NCI-H2029 treated with DMSO at 0.1 percent for 48 hours (cell line): ENCODE results near the gene PMP22.
"Not testable (repeated sequence)": the region's sequence is repeated elsewhere in the genome, so short reads cannot be mapped to it uniquely, and the experiment has no call there.

Experiments
- DNase-seq: peaks from one replicate; lab custom pipeline; 2025; lab: John Stamatoyannopoulos, UW

PMP22 gene

DNA sequence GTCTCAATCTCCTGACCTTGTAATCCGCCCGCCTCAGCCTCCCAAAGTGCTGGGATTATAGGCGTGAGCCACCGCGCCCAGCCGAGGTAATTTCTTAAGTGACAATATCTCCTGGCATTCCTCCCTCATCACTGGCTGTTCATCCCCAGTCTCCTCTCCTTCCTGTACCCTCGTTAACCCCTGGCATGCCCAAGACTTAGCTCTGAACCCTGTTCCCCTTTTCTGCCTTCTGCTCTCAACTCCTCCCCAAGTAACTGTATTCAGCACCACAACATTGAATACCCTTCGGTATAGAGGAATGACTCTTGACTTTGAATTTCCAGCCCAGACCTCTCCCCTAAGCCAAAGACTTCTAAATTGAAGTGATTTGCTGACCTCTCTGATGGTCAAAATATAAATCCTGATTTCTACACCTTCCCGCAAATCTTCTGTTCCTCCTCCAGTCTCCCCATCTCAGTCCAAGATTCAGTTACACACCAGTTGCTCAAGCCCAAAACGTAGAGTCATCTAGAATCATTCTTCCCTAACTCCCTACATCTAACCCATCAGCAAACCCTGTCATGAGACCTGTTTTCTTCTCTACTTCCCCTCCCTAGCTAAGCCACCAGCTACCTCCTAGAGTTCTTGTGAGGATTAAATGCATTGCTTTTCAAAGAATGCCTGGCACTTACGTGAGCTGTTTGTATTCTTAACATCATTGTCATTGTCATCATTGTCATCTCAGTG lies 14.8 kb downstream of the PMP22 start:
- no peak for DNase-seq

DNA sequence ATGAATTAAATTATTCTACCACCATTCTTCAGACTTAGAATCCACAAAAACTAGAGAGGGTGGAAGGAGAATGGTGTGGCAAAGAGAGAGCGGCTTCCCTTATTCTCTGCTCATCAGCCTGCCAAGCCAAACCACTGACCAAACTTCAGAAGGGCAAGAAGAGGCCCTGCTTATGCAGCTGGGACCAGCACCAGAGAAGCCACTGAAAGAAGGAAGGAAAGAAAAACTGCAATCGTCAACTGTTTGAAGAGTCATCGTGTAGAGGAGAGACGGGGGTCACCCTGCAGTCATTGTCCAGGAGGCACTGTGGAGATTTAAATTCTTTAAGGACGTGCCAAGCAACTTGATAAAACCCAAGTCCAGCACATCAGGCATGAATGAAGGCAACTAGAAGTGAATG lies 15.6 kb downstream of the PMP22 start:
- no peak for DNase-seq

DNA sequence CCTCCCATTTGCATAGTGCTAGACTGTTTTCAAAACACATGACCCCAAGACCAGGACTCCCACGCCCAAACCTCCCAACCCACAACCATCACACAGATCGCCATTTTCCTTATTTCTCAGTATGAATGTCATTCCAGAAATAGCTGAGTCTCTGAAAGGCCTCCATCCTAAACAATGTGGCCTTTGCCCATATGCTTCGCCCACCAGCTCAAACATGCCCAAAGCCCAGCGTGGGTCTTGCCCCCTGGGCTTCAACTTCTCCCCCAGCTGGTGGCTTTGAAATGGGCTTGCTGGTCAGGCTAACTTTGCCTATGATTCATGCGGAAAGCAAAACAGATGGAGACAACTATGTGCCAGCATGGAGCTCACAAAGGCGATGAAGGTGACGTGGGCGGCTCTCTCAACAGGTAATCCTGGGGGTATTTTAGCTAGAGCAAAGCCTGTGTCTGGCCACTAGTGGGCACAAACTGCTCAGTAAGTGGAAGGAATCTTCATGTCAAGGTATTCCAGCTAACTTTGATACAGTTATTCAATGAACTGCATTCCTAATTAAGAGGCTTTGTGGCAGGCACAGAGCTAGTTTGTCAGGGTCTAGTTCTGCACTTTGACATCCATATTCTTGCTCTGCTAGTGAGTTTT lies 17.1 kb downstream of the PMP22 start:
- no peak for DNase-seq

DNA sequence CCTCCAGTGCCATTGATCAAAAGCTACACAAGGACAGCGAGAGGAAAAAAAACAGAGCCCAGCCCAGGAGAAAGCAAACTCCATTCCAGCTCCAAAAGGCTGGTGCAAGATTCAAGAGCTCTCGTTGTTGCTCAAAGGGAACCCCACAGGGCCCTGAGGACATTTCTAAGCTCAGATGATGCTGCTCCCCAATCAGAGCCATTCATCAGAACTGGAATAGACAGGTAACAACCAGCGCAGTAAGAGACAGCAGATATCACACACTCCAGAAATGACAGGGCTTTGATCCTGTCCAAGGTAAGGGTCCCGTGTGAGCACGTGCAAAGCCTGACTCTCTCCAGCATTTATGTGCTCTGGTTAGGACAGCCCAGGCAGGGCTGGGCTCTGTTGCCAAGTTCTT lies 20.1 kb downstream of the PMP22 start:
- DNase-seq = no peak

DNA sequence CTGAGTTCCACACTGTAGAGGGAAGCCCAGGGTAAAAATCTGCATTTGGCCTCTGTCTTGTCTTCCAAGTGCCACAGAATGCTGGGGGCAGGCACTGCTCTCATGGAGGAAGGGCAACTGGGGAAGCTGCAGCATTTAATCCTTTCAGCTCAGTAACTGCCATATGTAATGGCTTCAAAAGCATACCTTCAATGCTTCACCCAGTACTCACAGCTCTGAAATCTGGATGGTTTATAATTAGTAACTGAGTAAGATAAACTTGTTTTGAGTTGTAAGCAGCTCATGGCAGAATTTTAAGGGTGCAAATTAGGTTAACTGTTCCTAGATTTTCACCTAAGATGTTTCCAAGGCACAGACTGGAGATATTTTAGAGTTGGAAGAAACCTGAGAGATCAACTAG lies 24.5 kb downstream of the PMP22 start:
- DNase-seq = no peak

DNA sequence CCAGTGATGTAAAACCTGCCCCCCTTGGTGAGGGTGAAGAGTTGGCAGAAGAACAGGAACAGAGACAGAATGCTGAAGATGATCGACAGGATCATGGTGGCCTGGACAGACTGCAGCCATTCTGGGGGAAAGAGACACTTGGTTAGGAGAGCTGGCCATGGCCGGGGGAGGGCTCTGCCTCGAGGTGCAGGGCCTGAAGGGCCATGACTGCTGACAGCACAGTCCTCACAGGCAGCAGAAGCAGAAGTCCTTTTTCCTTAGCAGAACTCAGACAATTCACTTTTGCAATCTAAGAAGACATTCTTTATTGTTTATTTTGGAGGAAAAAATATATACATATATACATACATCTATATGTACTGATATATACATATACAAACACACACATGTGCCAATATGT lies 25.6 kb downstream of the PMP22 start:
- no peak for DNase-seq

DNA sequence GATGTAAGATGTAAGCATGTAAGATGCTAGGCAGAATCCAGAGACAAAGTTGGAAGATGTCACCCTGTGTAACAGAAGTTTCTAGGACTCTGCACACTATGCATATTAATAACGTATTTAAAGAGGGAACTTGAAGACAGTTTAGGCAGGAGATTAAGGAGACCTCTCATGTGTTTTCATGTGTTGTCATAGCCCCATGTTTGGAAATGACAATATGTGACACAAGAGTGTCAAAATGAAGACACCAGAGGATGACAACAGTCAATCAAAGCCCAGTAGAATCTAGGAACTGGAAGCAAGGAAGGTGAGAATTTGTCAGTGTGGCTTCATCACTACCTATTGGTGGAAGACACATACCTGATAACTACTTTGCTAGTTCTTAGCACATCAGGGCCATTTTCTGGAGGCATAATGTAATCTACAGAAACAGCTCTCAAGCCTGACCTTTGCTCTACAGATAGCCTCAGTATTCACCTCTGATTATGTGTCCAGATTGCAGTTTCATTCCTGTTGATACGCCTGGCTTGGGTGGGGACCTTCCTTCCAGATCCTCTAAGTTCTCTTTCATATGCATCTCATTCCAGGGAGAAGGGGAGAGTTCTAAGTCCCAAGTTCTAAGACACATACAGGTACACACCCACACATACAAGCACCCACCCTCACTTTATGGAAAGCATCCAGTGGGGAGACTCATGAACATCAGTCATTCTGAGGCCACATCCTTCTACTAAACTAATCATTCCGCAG lies 26.3 kb downstream of the PMP22 start:
- DNase-seq = no peak

DNA sequence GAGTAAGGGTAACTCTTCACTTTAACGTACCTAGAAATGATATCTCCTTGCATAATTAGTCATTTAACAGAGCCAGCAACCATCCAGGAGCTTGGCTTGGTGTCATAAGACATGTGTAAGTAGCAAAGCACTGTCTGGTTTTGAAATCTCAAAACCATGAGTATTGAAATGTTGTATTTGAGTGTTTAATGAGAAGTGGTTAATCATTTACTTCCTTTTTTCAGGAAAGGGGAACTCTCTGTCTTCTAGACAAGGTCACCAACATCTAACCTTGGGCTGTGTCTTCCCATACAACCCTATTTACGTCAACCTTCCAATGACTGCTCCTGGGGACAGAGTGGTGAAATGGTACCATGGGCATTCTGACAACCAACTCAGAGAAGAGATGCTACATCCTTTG lies 27.1 kb downstream of the PMP22 start:
- no peak for DNase-seq

DNA sequence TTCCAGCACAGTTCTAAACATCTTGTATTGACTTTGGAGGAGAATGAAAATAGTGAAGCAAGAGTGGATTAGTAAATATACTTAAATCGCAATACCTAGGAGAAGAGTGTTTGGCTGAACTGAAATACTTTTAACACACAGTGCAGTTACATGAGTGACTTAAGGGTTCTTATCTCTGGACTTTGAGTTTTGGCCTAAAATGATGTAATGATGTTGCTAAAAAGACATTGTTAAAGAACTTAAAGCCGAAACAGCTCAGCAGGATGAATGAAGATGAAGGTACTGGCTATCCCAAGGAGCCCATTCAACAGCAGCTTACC lies 28.1 kb downstream of the PMP22 start:
- no peak for DNase-seq

DNA sequence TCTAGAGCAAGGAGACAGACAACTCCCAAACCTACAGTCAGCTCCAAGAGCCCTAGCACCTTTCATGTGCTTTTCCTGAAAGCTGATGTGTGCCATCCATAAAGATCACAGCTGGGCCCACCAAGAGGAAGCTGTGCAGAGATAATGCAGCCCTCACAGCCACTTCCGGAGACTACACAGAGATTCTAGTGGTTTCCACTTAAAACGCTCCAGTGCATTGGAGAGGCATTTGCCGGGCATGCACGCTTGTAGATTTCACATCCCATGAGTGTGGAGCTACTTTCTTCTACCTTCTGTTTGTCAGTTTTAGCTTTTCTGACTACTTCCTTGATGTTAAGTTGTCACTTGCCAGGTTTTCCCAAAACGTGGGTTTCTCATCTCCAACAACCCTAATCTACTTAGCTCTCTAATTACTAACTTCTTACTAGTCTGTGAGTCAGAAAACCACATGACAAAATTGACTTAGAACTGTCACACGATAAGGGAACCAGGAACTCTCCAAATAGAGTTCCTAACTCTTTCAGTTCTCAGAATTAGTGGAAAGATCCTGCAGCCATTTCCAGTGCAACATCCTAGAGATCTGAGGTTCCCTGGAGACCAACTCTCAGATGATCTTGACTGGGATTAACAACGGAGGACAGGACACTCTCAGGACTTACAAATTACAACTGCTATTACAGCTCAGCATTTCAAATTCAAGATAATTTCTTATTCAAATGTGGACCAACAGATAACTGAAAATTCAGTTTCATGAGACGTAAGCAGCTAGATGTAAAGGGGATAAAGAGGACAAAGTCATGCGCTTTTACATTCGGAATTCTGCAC lies 28.6 kb downstream of the PMP22 start:
- DNase-seq = no peak

DNA sequence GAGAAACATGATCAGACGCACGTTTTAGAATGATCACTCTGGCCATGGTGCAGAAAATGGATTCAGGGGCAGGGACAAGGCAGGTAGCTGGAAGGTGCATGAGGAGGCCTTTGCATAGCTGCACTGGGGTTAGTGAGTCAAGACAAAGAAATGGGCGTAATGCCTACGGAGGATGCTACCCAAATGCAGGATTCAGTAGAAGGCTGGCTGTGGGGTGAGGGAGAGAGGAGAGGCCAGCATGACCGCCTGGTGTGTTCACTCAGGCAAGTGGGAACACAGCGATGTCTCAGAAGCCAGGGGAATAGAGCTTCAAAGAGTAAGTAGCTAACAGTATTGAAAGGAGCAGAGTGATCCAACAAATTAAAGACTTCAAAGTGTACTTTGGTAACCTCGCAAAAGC lies 31.2 kb downstream of the PMP22 start:
- no peak for DNase-seq

DNA sequence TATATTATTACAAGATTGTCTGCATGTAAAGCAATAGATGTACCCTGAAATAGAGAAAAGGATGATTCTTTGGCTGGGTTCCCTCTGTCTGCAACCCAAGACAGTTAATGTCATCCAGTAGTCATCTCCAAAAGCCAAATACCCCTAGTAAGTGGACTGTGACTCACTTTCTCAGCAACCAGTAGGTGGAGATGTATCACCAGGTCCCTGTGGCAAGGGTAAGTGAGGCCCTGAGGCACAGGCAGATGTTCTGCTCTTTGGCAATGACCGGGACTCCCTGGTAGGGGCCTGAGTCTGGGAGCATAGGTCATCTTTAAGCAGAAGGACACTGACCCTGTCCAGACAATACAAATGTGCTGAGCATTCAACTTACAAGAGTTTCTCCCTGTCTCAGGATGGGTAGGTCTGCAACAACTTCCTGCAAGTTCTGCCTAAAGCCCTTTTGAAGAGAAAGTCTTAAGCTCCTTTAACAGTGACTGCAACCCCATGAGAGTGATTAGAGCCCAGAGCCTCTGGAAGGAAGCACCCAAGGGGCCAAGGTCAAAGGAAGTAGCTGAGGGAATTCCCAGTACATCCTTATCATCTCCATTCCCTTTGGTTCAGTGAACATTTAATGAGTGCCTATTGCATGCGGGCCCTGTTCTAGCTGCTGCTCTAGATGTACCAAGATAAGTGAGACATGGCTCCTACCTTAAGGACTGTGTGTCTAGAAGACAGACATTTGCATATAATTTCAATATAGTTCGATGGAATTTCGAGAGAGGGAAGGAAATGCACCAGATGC lies 31.9 kb downstream of the PMP22 start:
- no peak for DNase-seq

DNA sequence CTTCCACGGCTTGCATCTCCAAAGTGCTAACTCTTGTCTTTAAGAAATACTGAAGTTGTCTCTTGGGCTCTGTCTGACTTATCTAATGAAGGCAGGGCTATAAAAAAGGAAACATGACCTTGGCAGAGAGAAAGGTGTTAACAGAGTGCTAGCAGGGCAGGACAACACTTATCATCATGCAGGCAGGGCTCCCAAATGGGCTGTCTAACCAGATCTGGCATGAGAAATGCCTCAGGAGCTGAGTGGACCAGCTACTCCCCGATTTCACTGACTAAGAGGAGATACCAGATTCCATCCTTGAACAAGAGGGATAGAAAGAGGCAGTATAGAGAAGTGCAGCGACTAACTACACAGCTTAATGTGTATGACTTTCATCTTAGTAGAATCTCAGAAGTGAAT lies 32.6 kb downstream of the PMP22 start:
- no peak for DNase-seq

DNA sequence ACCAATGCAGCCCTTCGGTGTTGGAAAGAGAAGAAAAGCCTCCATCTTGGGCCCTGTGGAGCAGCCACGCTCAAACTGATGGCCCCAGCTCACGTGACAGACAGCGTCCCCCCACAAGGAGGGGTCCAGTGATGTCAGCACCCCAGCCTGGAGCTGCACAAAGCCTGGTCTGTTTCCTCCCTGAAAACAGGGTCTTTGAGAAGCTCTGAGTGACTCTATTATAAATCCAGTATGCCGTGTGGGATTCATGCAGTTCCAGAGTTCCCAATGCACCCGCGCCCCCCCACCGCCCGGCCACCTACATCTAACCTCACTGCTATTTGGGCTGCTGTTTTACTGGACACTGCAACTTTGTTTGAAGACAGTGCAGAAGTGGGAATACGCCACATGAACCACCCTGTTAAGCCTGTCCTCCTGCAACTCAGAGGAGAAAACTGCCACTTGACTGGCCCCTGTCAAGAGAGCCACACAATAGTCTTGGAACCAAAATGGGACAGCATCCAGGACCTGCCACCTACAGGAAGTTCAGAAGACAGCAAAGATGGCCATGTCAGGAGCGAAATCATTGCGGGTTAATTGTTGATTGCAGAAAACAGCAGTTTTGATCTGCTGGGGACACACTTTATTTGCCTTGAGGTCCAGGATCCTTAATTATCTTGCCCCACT lies 33.1 kb downstream of the PMP22 start:
- DNase-seq = no peak

DNA sequence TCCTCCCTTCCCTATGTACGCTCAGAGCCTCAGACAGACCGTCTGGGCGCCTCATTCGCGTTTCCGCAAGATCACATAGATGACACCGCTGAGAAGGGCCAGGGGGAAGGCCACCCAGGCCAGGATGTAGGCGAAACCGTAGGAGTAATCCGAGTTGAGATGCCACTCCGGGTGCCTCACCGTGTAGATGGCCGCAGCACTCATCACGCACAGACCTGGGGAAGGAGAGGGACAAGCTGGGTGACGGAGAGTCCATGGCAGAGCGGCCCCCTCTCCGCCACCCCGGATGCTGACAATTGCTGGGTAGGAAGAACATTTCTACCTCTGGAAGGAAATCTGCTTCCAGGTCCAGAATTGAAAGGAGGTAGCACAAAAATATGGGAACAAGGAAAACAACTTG lies 34.3 kb downstream of the PMP22 start:
- DNase-seq = no peak

DNA sequence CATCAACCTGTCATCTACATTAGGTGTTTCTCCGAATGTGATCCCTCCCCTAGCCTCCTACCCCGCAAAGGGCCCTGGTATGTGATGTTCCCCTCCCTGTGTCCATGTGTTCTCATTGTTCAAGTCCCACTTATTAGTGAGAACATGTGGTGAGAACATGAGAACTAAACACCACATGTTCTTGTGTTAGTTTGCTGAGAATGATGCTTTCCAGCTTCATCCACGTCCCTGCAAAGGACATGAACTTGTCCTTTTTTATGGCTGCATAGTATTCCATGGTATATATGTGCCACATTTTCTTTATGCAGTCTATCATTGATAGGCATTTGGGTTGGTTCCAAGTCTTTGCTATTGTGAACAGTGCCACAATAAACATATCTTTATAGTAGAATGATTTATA lies 43.3 kb downstream of the PMP22 start:
- not testable (repeated sequence) for DNase-seq

DNA sequence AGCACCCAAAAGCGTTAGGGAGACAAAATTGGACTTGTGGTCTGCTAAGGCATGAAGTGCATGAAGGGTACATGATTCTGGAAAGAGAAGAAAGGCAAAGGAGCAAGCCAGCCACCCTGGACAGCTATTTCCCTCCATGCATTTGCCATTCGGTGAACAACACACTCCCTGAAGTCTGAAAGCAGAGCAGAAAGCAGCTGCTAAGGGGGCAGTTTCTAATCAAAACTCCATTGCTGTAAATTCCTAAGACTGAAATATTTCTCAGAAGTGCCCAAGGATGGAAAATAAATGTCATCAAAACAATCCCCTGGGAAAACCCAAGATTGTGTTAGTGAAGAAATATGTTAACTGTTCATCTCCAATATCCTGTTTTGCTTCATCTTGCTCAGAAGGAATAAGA lies 44.3 kb downstream of the PMP22 start:
- DNase-seq = no peak

DNA sequence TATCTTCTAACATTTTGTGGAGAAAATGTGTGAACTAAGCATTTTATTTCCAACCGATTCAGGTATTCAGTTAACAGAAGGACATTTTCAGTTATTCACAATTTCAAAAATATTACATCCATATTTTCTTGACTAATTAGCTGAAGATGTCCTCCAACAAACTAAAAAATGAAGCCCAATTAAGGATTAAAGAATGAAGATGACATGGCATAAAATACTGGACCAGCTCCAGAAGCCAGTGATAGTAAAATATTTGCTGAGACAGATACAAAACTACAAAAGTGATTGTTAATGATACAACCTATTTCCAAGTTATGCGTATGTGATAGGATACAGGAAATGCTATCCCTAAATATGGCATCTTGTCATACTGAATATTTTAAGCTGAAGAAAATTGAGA lies 48.6 kb downstream of the PMP22 start:
- DNase-seq = no peak

DNA sequence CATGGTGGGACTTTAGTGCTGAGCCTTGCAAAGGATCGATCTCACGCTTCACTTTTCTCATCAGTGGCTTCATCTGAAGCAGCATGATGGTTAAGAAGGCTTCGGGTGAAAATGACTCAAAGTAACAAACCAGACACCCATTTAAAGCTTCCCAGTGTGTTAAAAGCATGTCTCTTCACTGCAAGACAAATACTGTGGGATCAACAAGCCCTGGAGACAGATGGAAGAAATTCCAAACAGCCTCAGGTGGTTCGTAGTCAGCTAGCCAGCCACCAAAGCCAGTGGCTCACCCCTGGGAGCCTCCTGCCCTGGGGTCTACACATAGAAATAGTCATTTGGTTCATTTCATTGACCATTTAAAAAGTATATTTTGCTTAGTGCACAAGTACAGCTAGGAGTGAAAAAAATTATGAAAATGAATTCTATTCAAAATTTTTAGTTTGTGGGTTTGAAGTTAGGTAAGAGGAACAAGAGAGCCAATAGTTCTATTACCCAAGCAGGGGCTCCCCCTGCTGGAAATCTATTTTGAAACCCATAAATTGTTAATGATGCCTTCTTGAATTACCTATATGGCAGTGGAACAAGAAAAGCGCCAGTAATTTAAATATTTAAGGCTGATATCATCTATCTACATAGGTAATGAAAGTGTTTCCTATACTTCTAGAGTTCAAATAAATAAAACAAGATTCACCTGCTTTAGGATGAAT lies 51.6 kb downstream of the PMP22 start:
- no peak for DNase-seq

DNA sequence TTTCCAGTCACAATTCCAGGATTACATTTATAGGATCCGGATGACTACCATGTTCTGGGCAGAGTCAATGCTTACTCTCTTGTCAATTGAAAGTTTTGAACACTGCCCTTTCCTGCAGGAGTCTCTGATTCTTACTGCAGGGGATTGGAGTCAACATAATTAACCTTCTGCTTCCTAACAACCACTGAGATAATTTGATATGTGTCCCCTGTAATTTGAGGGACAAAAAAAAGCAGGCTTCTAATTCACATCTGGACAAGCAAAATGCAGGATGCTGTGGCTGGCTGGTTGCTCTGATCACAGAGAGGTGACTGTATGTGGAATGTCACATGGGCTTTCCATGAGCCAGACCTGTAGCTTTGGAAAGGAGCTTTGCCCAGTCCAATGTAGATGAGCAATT lies 54.9 kb downstream of the PMP22 start:
- DNase-seq = no peak

DNA sequence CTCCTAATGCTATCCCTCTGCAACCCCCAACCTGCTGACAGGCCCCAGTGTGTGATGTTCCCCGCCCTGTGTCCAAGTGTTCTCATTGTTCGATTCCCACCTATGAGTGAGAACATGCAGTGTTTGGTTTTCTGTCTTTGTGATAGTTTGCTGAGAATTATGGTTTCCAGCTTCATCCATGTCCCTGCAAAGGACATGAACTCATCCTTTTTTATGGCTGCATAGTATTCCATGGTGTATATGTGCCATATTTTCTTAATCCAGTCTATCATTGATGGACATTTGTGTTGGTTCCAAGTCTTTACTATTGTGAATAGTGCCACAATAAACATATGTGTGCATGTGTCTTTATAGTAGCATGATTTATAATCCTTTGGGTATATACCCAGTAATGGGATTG lies 62.1 kb downstream of the PMP22 start:
- DNase-seq = not testable (repeated sequence)
